Measurements from ENCODE around the gene ZNF724. TPM values are rescaled to one million over a fixed set of nuclear protein-coding genes. Genes with fewer than 3 reads are reported as not detected.
"Not testable (repeated sequence)": the region's sequence is repeated elsewhere in the genome, so short reads cannot be mapped to it uniquely, and the experiment has no call there.

Gene ZNF724
- total RNA-seq, 1 donor from 2014 or later: 0.58 TPM

GRCh38 chr19:23253256-23253655 is 3.1 kb upstream of the ZNF724 start:
- ATAC-seq: not testable (repeated sequence)

DNA sequence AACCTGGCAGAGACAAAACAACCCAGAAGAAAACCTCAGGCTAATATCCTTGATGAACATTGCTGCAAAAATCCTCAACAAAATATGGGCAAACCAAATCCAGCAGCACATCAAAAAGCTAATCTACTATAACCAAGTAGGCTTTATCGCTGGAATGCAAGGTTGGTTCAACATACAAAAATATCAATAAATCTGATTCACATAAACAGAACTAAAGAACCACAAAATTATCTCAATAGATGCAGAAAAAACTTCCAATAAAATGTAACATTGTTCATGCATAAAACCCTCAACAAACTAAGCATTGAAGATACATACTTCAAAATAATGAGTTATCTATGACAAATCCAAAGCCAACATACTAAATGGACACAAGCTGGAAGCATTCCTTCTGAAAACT is 8.8 kb downstream of the ZNF724 start:
- DNase-seq (ENCODE audit: low spot score) (no peak), ATAC-seq (no peak)

More at GRCh38 chr19:23253256-23253655, 3.1 kb upstream of the ZNF724 start:
- DNase-seq (ENCODE audit: low spot score): not testable (repeated sequence)

DNA sequence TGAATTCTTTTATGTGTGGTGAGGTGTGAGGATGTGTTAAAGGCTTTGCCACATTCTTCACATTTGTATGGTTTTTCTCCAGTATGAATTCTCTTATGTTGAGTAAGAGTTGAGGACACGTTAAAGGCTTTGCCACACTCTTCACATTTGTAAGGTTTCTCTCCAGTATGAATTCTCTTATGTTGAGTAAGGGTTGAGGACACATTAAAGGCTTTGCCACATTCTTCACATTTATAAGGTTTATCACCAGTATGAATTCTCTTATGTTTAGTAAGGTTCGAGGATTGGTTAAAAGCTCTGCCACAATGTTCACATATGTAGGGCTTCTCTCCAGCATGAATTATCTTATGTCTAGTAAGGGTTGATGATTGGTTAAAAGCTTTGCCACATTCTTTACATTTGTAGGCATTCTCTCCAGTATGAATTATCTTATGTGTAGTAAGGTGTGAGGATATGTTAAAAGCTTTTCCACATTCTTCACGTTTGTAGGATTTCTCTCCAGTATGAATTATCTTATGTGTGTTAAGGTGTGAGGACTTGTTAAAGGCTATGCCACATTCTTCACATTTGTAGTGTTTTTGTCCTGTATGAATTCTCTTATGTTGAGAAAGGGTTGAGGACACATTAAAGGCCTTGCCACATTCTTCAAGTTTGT is 27.1 kb downstream of the ZNF724 start:
- ATAC-seq (no peak), DNase-seq (ENCODE audit: low spot score) (no peak)

DNA sequence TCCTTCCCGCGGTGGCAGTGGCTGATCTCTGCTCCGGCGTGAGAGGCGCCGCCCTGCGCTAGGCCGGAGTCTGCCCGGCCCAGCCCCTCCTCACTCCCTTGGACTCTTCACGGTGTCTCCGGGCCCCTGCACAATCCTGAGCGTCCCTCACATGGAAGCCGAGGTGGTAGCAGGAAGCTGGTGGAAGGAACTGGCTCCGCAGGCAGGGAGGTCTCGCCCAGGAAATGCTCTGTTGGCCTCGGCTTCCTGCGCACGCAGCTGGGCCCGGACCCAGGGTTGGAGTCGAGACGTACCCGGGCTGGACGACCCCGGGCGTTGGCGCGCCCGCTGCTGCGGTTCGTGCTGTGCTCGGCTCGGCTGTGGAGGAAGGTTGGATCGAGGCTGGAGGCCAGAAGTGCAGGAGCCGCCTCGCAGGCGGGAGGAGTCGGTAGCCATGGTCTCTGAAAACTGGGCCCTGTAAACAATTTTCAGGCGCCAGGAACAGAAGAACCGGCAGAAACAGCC is 46.3 kb downstream of the ZNF724 start:
- DNase-seq (ENCODE audit: low spot score) (no peak), ATAC-seq (peak; percentile 37)

DNA sequence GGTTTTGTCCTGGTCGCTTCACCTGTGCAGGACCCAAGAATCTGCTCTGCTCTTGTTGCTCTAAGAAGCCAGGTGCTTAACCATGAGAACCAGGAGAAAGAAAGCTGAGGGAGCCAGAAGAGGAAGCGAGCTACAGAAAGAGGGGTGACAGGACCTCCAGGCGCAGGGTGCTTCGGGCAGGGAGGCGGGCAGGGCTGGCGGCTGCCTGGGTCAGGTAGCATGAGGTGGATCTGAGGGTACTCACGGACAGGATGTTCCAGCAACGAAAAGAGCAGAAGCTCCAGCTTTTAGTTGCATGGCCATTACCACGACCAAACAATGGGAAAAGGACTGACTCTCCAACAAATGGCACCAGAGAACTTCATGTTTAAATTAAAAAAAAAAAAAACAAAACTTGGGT is 59.9 kb downstream of the ZNF724 start:
- ATAC-seq (no peak), DNase-seq (ENCODE audit: low spot score) (no peak)

- ATAC-seq (no peak), DNase-seq (ENCODE audit: low spot score) (no peak)
Observed at GRCh38 chr19:23183251-23183650, 66.9 kb downstream of the ZNF724 start.

Other genes starting within 250 kb of the ZNF724 start
- not detected for gene ZNF728, start 247.2 kb downstream of the ZNF724 start, total RNA-seq
- gene ZNF730, start 133.4 kb downstream of the ZNF724 start, total RNA-seq: not detected
- gene ZNF91, start 145.1 kb upstream of the ZNF724 start, total RNA-seq: 16.2 TPM

Measured in left lobe of liver (tissue), 2 donors.